Mucosa of descending colon (tissue), 3 donors: ENCODE measurements around the gene SUSD6. TPM values are rescaled to one million over a fixed set of nuclear protein-coding genes. Genes with fewer than 3 reads are reported as not detected.
A peak's percentile ranks its signal among the peaks of the same experiment; 100 is the strongest.

ENCODE experiments used
- ATAC-seq: fragments of 200-7000 bp; cut with Tn5 transposase; one replicate; pipeline ENCODE4 v1.9.1; 2020; ENCODE audit warnings: mild to moderate bottlenecking, moderate library complexity
- DNase-seq, 3 donors: peaks; one replicate each; pipeline ENCODE4 v3.0.0-alpha.2; 2020
- H3K36me3 ChIP-seq: fragments of 200-600 bp; one replicate; pipeline ENCODE4 v1.8.0; 2021; ENCODE audit warnings: low read depth, mild to moderate bottlenecking
- H3K4me1 ChIP-seq: fragments of 200-600 bp; one replicate; pipeline ENCODE4 v1.8.0; 2021; ENCODE audit warnings: low read depth, mild to moderate bottlenecking
- H3K4me3 ChIP-seq: fragments of 200-600 bp; one replicate; pipeline ENCODE4 v1.8.0; 2021; ENCODE audit warnings: mild to moderate bottlenecking
- H3K9me3 ChIP-seq: fragments of 200-600 bp; one replicate; pipeline ENCODE4 v1.8.0; 2021; ENCODE audit warnings: mild to moderate bottlenecking
- CTCF ChIP-seq: fragments of 200-600 bp; IDR thresholded peaks from one replicate; pipeline ENCODE4 v1.8.0; 2022; ENCODE audit warnings: antibody characterized with exemption, mild to moderate bottlenecking
- intact Hi-C, 2 donors: fragments of 100-400 bp; cut with DNase I in 1 of 2; cut with micrococcal nuclease in 1 of 2; formaldehyde crosslinking; loops; one replicate each; pipeline versions ENCODE4 v1.11.0 to v1.11.1; 2022; cut with DNase I, micrococcal nuclease
- total RNA-seq, 3 donors: library from RNA; stranded (reverse); fragmentation: NEBNext Ultra II Directional in 2 of 3; extraction: Animal tissue kit (Norgen Biotek cat#: 25700) in 2 of 3; gene quantifications; one replicate each; pipeline versions ENCODE4 v1.2.1 to v1.2.4, GENCODE V29; 2021 to 2023
- donor health status: DM: no; HTN: no; CAD: no; lungs with moderate emphysema.
- donor health status: DM: no; HTN: no; CAD: no.
- donor health status: DM: no; HTN: yes; CAD: no.

SUSD6 gene
- total RNA-seq, 3 donors from 2014 or later = 56.3 to 98.3 (median 95.6) TPM

- DNase-seq (no peak), ATAC-seq (no peak)
- intact Hi-C loops = loop anchor here in 1 of 2 donors (10.0 kb wide), 1 partner anchor 51 kb away; no protein-coding TSS in a partner anchor
- Histone ChIP-seq H3K4me3 (no peak overlapping the region), H3K9me3 (no peaks in the 10 kb centered on the region), H3K4me1 (peaks cover 59% of the 10 kb centered on the region), H3K36me3 (no peaks in the 10 kb centered on the region)
- TF ChIP-seq CTCF = no peak
Observed at GRCh38 chr14:69613312-69614073, 2.1 kb downstream of the SUSD6 start.

- no peaks in the 10 kb centered on the region for H3K9me3 ChIP-seq
- TF ChIP-seq CTCF = no peak
- H3K36me3 ChIP-seq = no peaks in the 10 kb centered on the region
- ATAC-seq (peak; percentile 1), DNase-seq (peak in 2 of 3 donors; percentile 56 to 65)
- H3K4me1 ChIP-seq = peaks cover 59% of the 10 kb centered on the region
- H3K4me3 ChIP-seq = no peak overlapping the region
- intact Hi-C loops = loop anchor here in 1 of 2 donors (10.0 kb wide), 1 partner anchor 50 kb away; no protein-coding TSS in a partner anchor
Observed at GRCh38 chr14:69614592-69614991, 3.2 kb downstream of the SUSD6 start.

- intact Hi-C loops = loop anchor here in 1 of 2 donors (10.0 kb wide), 1 partner anchor 50 kb away; no protein-coding TSS in a partner anchor
- no peak for ATAC-seq
- Histone ChIP-seq H3K4me3 (no peak overlapping the region), H3K9me3 (no peaks in the 10 kb centered on the region), H3K36me3 (no peaks in the 10 kb centered on the region), H3K4me1 (peaks cover 59% of the 10 kb centered on the region)
- no peak for TF ChIP-seq CTCF
- DNase-seq = no peak
Observed at GRCh38 chr14:69615121-69615495, 3.7 kb downstream of the SUSD6 start.

GRCh38 chr14:69615496-69616407, 4.4 kb downstream of the SUSD6 start:
- intact Hi-C loops = loop anchor here in 1 of 2 donors (10.0 kb wide), 1 partner anchor 49 kb away; no protein-coding TSS in a partner anchor
- H3K4me1 ChIP-seq = peaks cover 54% of the 10 kb centered on the region
- DNase-seq (peak in 2 of 3 donors; percentile 48 to 66), ATAC-seq (peak; percentile 54)
- no peak overlapping the region for H3K4me3 ChIP-seq
- no peaks in the 10 kb centered on the region for H3K36me3 ChIP-seq
- no peak for TF ChIP-seq CTCF
- no peaks in the 10 kb centered on the region for H3K9me3 ChIP-seq

GRCh38 chr14:69616408-69616773, 5.0 kb downstream of the SUSD6 start:
- ATAC-seq = no peak
- DNase-seq = no peak
- H3K36me3 ChIP-seq = no peaks in the 10 kb centered on the region
- peaks cover 51% of the 10 kb centered on the region for H3K4me1 ChIP-seq
- no peak for TF ChIP-seq CTCF
- H3K4me3 ChIP-seq = no peak overlapping the region
- H3K9me3 ChIP-seq = no peaks in the 10 kb centered on the region
- intact Hi-C loops = loop anchor here in 1 of 2 donors (10.0 kb wide), 1 partner anchor 48 kb away; no protein-coding TSS in a partner anchor
